Measurements from ENCODE around the gene KLF16. TPM values are rescaled to one million over a fixed set of nuclear protein-coding genes. Genes with fewer than 3 reads are reported as not detected.

The KLF16 gene
- total and polyA plus RNA-seq, 10 of the 15 experiments (the other 5 are each of a cell fraction or from before 2014, with no cell fraction given): 0.03 to 41.2 (median 2.6) TPM

DNA sequence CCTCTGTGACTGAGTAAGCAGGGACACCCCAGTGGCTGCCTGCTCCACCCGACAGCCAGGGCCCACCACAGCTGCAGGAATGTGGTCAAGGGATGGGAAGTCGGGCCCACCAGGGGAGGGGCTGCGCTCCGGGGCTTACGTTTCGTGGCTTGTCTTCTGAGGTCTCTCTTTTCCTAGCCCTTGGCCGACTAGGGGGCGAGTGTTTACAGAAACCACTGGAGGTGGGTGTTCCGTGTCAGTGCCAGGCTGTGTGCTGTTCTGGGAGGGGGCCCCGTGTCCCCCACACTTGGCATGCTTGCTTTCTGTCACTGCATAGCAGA is 46.3 kb upstream of the KLF16 start:
- Histone ChIP-seq H2AFZ (ENCODE audit: control insufficient read depth, low read depth, low read length) (no peak overlapping the region), H3K4me1 (ENCODE audit: control insufficient read depth, insufficient read depth, low read length) (peaks cover 18% of the 10 kb centered on the region), H3K36me3 (ENCODE audit: control insufficient read depth in 2 of 2, insufficient read depth in 2 of 2, low read length in 1 of 2) (peaks cover 0 to 5% of the 10 kb centered on the region in 2 experiments; a peak in 2 of 4 replicates), H4K20me1 (ENCODE audit: control insufficient read depth, insufficient read depth) (no peaks in the 10 kb centered on the region), H3K79me2 (ENCODE audit: control insufficient read depth, insufficient read depth, low read length) (peaks cover 36% of the 10 kb centered on the region), H3K4me2 (ENCODE audit: control insufficient read depth, insufficient read depth) (peak overlapping the region; percentile 50; the same call in 1 of the 2 replicates), H3K4me3 (peak overlapping the region; percentile 22; the same call in 1 of the 2 replicates), H3K9ac (ENCODE audit: control insufficient read depth, insufficient read depth, low read length) (no peak overlapping the region), H3K27me3 (replicated peaks in 1 of 2; ENCODE audit: control insufficient read depth in 2 of 2, insufficient read depth in 2 of 2, low read length in 1 of 2) (no peaks in the 10 kb centered on the region), H3K9me3 (replicated peaks; ENCODE audit: control insufficient read depth, insufficient read depth, low read length) (no peaks in the 10 kb centered on the region), H3K27ac (ENCODE audit: control insufficient read depth, insufficient read depth) (no peak overlapping the region)
- ChIA-PET RAD21 (ENCODE audit: unreplicated experiment) (no interaction called here), CTCF (no interaction called here), POLR2A (interaction anchor here (0.5 to 1.4 kb wide), 3 partner anchors 13 to 86 kb away, joined by 3 to 8 read pairs (median 4); no protein-coding TSS in a partner anchor), SMC1A (ENCODE audit: uncharacterized antibody, unreplicated experiment) (no interaction called here)
- ATAC-seq: no peak
- no TSS peak for BruUV-seq (replicated peaks)
- in situ Hi-C loops (cut with MboI) (no loop called here), intact Hi-C loops (cut with micrococcal nuclease; ENCODE audit: unreplicated experiment) (loop anchor here (5.0 to 10.0 kb wide), 2 partner anchors 108 to 185 kb away; partner anchors contain the start of genes BTBD2, IZUMO4 and MOB3A)
- 86% methylated on average over 10 of the region's 10 CpGs for WGBS (ENCODE audit: insufficient coverage, insufficient replicate concordance, low lambda C conversion rate, missing lambda C conversion rate)
- no peak for DNase-seq (ENCODE audit: low read depth, low spot score)
- TF ChIP-seq POLR2AphosphoS5 (IDR thresholded peaks at IDR 0.05; ENCODE audit: low read length) (no peak), SMAD5 (IDR thresholded peaks at IDR 0.05; ENCODE audit: low read depth) (no peak), MTA2 (IDR thresholded peaks at IDR 0.05; ENCODE audit: low read depth) (no peak), ZNF384 (IDR thresholded peaks at IDR 0.05; ENCODE audit: borderline replicate concordance, low read depth, low read length) (no peak), TBL1XR1 (IDR thresholded peaks at IDR 0.05; ENCODE audit: low read depth, low read length) (no peak), NRF1 (conservative IDR thresholded peaks at IDR 0.05; ENCODE audit: low read depth, low read length) (no peak), POU2F2 (IDR thresholded peaks at IDR 0.05; ENCODE audit: borderline replicate concordance, low read depth, low read length) (no peak), ZSCAN29 (IDR thresholded peaks at IDR 0.05) (no peak), MYB (IDR thresholded peaks at IDR 0.05; ENCODE audit: borderline replicate concordance, low read depth, low read length) (no peak), SIX5 (IDR thresholded peaks at IDR 0.05; ENCODE audit: low read depth, low read length, severe bottlenecking) (no peak), RAD21 (IDR thresholded peaks at IDR 0.05; ENCODE audit: insufficient read depth, low read depth, low read length) (no peak), RCOR1 (conservative IDR thresholded peaks at IDR 0.05; ENCODE audit: low read depth, low read length) (no peak), CBX5 (IDR thresholded peaks at IDR 0.05; ENCODE audit: low read depth) (no peak), CBFB (IDR thresholded peaks at IDR 0.05; ENCODE audit: low read depth) (no peak)
- TF ChIP-seq, protein P1, sequence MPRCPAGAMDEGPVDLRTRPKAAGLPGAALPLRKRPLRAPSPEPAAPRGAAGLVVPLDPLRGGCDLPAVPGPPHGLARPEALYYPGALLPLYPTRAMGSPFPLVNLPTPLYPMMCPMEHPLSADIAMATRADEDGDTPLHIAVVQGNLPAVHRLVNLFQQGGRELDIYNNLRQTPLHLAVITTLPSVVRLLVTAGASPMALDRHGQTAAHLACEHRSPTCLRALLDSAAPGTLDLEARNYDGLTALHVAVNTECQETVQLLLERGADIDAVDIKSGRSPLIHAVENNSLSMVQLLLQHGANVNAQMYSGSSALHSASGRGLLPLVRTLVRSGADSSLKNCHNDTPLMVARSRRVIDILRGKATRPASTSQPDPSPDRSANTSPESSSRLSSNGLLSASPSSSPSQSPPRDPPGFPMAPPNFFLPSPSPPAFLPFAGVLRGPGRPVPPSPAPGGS (IDR thresholded peaks at IDR 0.05; ENCODE audit: borderline replicate concordance, insufficient read depth, low read depth, low read length, poor library complexity, severe bottlenecking): no peak
- TF ChIP-seq, protein P2, sequence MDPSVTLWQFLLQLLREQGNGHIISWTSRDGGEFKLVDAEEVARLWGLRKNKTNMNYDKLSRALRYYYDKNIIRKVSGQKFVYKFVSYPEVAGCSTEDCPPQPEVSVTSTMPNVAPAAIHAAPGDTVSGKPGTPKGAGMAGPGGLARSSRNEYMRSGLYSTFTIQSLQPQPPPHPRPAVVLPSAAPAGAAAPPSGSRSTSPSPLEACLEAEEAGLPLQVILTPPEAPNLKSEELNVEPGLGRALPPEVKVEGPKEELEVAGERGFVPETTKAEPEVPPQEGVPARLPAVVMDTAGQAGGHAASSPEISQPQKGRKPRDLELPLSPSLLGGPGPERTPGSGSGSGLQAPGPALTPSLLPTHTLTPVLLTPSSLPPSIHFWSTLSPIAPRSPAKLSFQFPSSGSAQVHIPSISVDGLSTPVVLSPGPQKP (IDR thresholded peaks at IDR 0.05; ENCODE audit: low read depth, low read length): no peak
- TF ChIP-seq, protein P3, sequence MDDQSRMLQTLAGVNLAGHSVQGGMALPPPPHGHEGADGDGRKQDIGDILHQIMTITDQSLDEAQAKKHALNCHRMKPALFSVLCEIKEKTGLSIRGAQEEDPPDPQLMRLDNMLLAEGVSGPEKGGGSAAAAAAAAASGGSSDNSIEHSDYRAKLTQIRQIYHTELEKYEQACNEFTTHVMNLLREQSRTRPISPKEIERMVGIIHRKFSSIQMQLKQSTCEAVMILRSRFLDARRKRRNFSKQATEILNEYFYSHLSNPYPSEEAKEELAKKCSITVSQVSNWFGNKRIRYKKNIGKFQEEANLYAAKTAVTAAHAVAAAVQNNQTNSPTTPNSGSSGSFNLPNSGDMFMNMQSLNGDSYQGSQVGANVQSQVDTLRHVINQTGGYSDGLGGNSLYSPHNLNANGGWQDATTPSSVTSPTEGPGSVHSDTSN (IDR thresholded peaks at IDR 0.05; ENCODE audit: insufficient replicate concordance, low read depth, low read length): no peak
- no peak for FAIRE-seq
